HepG2 (cell line): Measurements from ENCODE around the gene OASL.

ENCODE experiments used
- ARNT ChIP-seq: fragments of 450-650 bp; IDR thresholded peaks from 2 replicates; pipeline ENCODE4 v1.6.1; 2017
- FIP1L1 ChIP-seq: fragments of 200-400 bp; formaldehyde crosslinking; IDR thresholded peaks from 2 replicates; pipeline ENCODE4 v1.6.1; 2018; ENCODE audit warnings: low read depth, mild to moderate bottlenecking, low read length, moderate library complexity, borderline replicate concordance; ENCODE audit not compliant: insufficient read depth
- HNRNPLL ChIP-seq: fragments of 200-400 bp; formaldehyde crosslinking; IDR thresholded peaks from 2 replicates; pipeline ENCODE4 v1.6.1; 2017; ENCODE audit warnings: mild to moderate bottlenecking, low read depth, low read length; ENCODE audit not compliant: poor library complexity, severe bottlenecking
- HOXA7 ChIP-seq: sonication (generic); formaldehyde crosslinking; IDR thresholded peaks from 2 replicates; pipeline ENCODE4 v1.8.1; 2022; ENCODE audit warnings: mild to moderate bottlenecking, missing genetic modification reagents, moderate library complexity
- PLRG1 ChIP-seq: fragments of 450-650 bp; conservative IDR thresholded peaks from 2 replicates; pipeline ENCODE4 v1.6.1; 2016
- SMARCC2 ChIP-seq: fragments of 450-650 bp; IDR thresholded peaks from 2 replicates; pipeline ENCODE4 v1.6.1; 2017; ENCODE audit warnings: antibody characterized with exemption, mild to moderate bottlenecking
- TF ChIP-seq, protein P1 (sequence below): sonication (generic); formaldehyde crosslinking; conservative IDR thresholded peaks from 2 replicates; pipeline ENCODE4 v1.4.0; 2020; ENCODE audit warnings: missing genetic modification reagents
- TF ChIP-seq, protein P2 (sequence below): sonication (generic); formaldehyde crosslinking; IDR thresholded peaks from 2 replicates; pipeline ENCODE4 v1.8.1; 2022; ENCODE audit warnings: low read depth, mild to moderate bottlenecking, missing genetic modification reagents
- TF ChIP-seq, protein P3 (sequence below): sonication (generic); formaldehyde crosslinking; IDR thresholded peaks from 2 replicates; pipeline ENCODE4 v1.5.0; 2020; ENCODE audit warnings: mild to moderate bottlenecking, missing genetic modification reagents, moderate library complexity

DNA sequence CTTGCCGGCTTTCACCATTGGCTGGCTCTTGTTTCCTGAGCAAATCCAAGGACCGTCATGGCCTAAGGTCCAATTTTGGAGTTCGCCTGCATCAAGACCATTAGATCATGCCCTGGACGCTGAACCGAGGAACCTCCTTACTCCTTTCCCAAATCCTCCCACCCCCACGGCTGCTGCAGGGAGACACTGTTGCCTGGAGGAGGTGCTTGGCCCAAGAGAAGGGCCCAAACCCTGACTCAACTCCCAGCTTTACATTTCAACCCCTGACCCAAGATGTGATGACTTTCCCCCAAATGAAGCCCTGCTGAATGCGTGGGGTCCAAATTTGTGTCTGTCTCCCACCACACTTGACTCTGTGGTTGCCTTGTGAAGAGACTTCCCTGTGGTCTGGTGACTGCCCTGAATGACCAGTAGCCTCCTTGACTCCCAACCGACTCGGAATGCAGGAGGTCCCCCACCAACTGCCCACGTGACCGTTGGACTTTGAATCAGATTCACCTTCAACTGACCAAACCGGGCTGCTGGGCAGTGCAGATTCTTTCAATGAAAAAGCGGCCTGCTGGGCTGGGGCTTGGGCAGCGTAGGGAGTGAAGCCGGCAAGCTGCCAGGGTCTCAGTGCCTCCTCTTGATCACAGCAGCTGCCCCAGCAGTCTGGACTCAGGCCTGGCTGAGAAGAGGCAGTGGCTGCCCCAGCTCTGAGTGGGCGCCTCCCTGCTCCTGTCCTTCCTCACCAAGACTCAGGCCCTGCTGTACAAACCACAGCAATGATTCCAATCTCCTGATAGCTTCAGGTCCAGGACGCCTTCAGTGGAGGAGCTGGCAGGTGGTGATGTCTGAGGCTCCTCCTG, 46.7 kb upstream of the OASL start:
- TF ChIP-seq, protein P1, sequence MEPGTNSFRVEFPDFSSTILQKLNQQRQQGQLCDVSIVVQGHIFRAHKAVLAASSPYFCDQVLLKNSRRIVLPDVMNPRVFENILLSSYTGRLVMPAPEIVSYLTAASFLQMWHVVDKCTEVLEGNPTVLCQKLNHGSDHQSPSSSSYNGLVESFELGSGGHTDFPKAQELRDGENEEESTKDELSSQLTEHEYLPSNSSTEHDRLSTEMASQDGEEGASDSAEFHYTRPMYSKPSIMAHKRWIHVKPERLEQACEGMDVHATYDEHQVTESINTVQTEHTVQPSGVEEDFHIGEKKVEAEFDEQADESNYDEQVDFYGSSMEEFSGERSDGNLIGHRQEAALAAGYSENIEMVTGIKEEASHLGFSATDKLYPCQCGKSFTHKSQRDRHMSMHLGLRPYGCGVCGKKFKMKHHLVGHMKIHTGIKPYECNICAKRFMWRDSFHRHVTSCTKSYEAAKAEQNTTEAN (CRISPR knock-in tag), result no peak
- TF ChIP-seq HOXA7 (CRISPR knock-in tag) (no peak), ARNT (no peak), FIP1L1 (no peak), SMARCC2 (no peak), HNRNPLL (no peak), PLRG1 (no peak)
- TF ChIP-seq, protein P2, sequence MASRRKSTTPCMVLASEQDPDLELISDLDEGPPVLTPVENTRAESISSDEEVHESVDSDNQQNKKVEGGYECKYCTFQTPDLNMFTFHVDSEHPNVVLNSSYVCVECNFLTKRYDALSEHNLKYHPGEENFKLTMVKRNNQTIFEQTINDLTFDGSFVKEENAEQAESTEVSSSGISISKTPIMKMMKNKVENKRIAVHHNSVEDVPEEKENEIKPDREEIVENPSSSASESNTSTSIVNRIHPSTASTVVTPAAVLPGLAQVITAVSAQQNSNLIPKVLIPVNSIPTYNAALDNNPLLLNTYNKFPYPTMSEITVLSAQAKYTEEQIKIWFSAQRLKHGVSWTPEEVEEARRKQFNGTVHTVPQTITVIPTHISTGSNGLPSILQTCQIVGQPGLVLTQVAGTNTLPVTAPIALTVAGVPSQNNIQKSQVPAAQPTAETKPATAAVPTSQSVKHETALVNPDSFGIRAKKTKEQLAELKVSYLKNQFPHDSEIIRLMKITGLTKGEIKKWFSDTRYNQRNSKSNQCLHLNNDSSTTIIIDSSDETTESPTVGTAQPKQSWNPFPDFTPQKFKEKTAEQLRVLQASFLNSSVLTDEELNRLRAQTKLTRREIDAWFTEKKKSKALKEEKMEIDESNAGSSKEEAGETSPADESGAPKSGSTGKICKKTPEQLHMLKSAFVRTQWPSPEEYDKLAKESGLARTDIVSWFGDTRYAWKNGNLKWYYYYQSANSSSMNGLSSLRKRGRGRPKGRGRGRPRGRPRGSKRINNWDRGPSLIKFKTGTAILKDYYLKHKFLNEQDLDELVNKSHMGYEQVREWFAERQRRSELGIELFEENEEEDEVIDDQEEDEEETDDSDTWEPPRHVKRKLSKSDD (CRISPR knock-in tag), result no peak
- TF ChIP-seq, protein P3, sequence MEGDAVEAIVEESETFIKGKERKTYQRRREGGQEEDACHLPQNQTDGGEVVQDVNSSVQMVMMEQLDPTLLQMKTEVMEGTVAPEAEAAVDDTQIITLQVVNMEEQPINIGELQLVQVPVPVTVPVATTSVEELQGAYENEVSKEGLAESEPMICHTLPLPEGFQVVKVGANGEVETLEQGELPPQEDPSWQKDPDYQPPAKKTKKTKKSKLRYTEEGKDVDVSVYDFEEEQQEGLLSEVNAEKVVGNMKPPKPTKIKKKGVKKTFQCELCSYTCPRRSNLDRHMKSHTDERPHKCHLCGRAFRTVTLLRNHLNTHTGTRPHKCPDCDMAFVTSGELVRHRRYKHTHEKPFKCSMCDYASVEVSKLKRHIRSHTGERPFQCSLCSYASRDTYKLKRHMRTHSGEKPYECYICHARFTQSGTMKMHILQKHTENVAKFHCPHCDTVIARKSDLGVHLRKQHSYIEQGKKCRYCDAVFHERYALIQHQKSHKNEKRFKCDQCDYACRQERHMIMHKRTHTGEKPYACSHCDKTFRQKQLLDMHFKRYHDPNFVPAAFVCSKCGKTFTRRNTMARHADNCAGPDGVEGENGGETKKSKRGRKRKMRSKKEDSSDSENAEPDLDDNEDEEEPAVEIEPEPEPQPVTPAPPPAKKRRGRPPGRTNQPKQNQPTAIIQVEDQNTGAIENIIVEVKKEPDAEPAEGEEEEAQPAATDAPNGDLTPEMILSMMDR (CRISPR knock-in tag), result no peak
